Karpas-422 (cell line): Measurements from ENCODE around the gene GLP2R. TPM values are rescaled to one million over a fixed set of nuclear protein-coding genes. Genes with fewer than 3 reads are reported as not detected.

Experiments used
- DNase-seq: peaks from one replicate; pipeline ENCODE4 v3.0.0-alpha.2; 2015
- H2AFZ ChIP-seq: fragments of 200-600 bp; sonication (generic); 2 replicates; pipeline ENCODE4 v1.6.1; 2014; ENCODE audit warnings: antibody characterized with exemption, low read length, mixed read lengths
- H3K27ac ChIP-seq: fragments of 200-600 bp; sonication (generic); 2 replicates; pipeline ENCODE4 v1.5.1; 2014; ENCODE audit warnings: mild to moderate bottlenecking, low read length, moderate library complexity
- H3K27me3 ChIP-seq: fragments of 200-600 bp; sonication (generic); 2 replicates; pipeline ENCODE4 v1.6.1; 2014; ENCODE audit warnings: low read length, mixed read lengths
- H3K36me3 ChIP-seq: fragments of 200-600 bp; sonication (generic); 2 replicates; pipeline ENCODE4 v1.6.1; 2014; ENCODE audit warnings: low read length, mixed read lengths; ENCODE audit not compliant: insufficient read depth
- H3K4me1 ChIP-seq: fragments of 200-600 bp; sonication (generic); 2 replicates; pipeline ENCODE4 v1.6.1; 2014; ENCODE audit warnings: mild to moderate bottlenecking, low read length, mixed read lengths
- H3K4me2 ChIP-seq: fragments of 200-600 bp; sonication (generic); 2 replicates; pipeline ENCODE4 v1.6.1; 2014; ENCODE audit warnings: low read length, low read depth, mild to moderate bottlenecking; ENCODE audit not compliant: poor library complexity, severe bottlenecking
- H3K4me3 ChIP-seq: fragments of 200-600 bp; sonication (generic); 2 replicates; pipeline ENCODE4 v1.5.1; 2014; ENCODE audit warnings: mild to moderate bottlenecking, antibody characterized with exemption, low read length, mixed read lengths
- H3K79me2 ChIP-seq: fragments of 200-600 bp; sonication (generic); 2 replicates; pipeline ENCODE4 v1.6.1; 2014; ENCODE audit warnings: mild to moderate bottlenecking, low read length, mixed read lengths
- H3K9ac ChIP-seq: fragments of 200-600 bp; sonication (generic); 2 replicates; pipeline ENCODE4 v1.6.0; 2014; ENCODE audit warnings: low read length
- H3K9me2 ChIP-seq: fragments of 200-600 bp; sonication (generic), shearing (Covaris generic); replicated peaks from 2 replicates; pipeline ENCODE4 v1.6.0; 2014; ENCODE audit warnings: mild to moderate bottlenecking, low read length, moderate library complexity; ENCODE audit not compliant: insufficient read depth
- H3K9me3 ChIP-seq: fragments of 300-700, 200-600 bp; sonication (generic); 2 replicates; pipeline ENCODE4 v1.6.1; 2014; ENCODE audit warnings: low read length, mixed read lengths
- H4K20me1 ChIP-seq: fragments of 200-600 bp; sonication (generic); 2 replicates; pipeline ENCODE4 v1.6.1; 2014; ENCODE audit warnings: mild to moderate bottlenecking, antibody characterized with exemption, low read length, low read depth; ENCODE audit not compliant: insufficient read depth
- total RNA-seq: library from RNA; depleted of rRNA; stranded (reverse); fragments of >200 nt; shearing (Covaris generic); gene quantifications from 2 replicates; pipeline ENCODE4 v1.2.3, GENCODE V29; 2014; ENCODE audit warnings: low replicate concordance

The GLP2R gene
- total RNA-seq, 1 experiment from 2014 or later = not detected

- Histone ChIP-seq H3K36me3 (no peaks in the 10 kb centered on the region), H2AFZ (no peak overlapping the region), H3K9ac (no peak overlapping the region), H3K4me1 (no peaks in the 10 kb centered on the region), H4K20me1 (no peaks in the 10 kb centered on the region), H3K27me3 (no peaks in the 10 kb centered on the region), H3K79me2 (no peaks in the 10 kb centered on the region), H3K9me2 (no peaks in the 10 kb centered on the region), H3K9me3 (no peaks in the 10 kb centered on the region), H3K4me3 (no peak overlapping the region), H3K4me2 (no peak overlapping the region), H3K27ac (no peak overlapping the region)
- DNase-seq = no peak
Measured at GRCh38 chr17:9806699-9807098, 19.0 kb upstream of the GLP2R start.

GRCh38 chr17:9809409-9809808 lies 16.3 kb upstream of the GLP2R start:
- Histone ChIP-seq H3K4me1 (no peaks in the 10 kb centered on the region), H3K9ac (no peak overlapping the region), H3K4me3 (no peak overlapping the region), H3K27ac (no peak overlapping the region), H2AFZ (no peak overlapping the region), H3K27me3 (no peaks in the 10 kb centered on the region), H3K36me3 (no peaks in the 10 kb centered on the region), H3K9me3 (no peaks in the 10 kb centered on the region), H3K9me2 (no peaks in the 10 kb centered on the region), H3K4me2 (no peak overlapping the region), H4K20me1 (no peaks in the 10 kb centered on the region), H3K79me2 (no peaks in the 10 kb centered on the region)
- DNase-seq = no peak

DNA sequence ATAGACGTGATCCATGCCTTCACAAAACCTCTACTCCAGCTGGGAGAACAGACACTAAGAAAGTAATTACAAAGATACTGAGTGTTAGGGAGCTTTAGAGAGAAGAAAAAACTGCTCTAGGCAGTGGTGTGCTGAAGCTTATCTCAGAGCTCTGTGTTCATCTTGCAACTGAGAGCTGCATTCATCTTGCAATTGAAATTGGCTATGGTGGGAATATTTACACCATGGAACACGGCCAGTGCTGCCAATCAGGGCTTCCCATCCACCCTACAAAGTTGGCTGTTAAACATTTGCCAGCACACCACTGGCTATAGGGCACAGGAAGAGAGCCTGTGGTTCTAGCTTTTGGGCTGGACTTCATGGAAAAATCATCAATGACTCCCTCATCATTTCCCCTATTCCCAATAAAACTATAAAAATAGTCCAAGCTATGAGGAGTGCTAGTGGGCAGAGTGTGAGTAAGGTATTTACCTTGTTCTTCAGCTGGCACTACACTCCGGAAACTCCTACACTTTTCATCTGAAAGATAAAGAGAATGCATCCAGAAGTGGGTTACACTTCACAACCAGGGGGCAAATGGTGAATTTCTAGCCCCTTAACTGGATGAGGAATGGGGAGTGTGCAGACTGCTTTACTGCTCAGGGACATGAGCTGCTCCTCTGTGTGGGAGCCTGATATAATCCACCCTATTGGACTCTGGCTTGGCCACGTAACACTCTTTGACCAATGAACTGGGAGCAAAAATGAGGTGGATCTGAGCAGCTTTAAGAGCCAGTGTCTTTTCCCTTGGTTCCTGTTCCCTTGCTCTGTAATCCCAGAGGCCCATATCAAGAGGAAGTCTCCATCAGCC lies 15.4 kb upstream of the GLP2R start:
- H3K36me3 ChIP-seq = no peaks in the 10 kb centered on the region
- H3K9ac ChIP-seq = no peak overlapping the region
- no peaks in the 10 kb centered on the region for H3K9me2 ChIP-seq
- no peaks in the 10 kb centered on the region for H3K4me1 ChIP-seq
- no peak overlapping the region for H3K4me2 ChIP-seq
- H2AFZ ChIP-seq = no peak overlapping the region
- no peaks in the 10 kb centered on the region for H3K9me3 ChIP-seq
- no peak overlapping the region for H3K27ac ChIP-seq
- H3K79me2 ChIP-seq = no peaks in the 10 kb centered on the region
- H4K20me1 ChIP-seq = no peaks in the 10 kb centered on the region
- no peak overlapping the region for H3K4me3 ChIP-seq
- H3K27me3 ChIP-seq = no peaks in the 10 kb centered on the region
- DNase-seq = no peak

- no peak overlapping the region for H3K27ac ChIP-seq
- no peak overlapping the region for H3K9ac ChIP-seq
- H3K9me2 ChIP-seq = no peaks in the 10 kb centered on the region
- no peak for DNase-seq
- no peaks in the 10 kb centered on the region for H4K20me1 ChIP-seq
- H3K79me2 ChIP-seq = no peaks in the 10 kb centered on the region
- H3K36me3 ChIP-seq = no peaks in the 10 kb centered on the region
- H3K4me2 ChIP-seq = no peak overlapping the region
- no peaks in the 10 kb centered on the region for H3K9me3 ChIP-seq
- H2AFZ ChIP-seq = no peak overlapping the region
- no peak overlapping the region for H3K4me3 ChIP-seq
- H3K27me3 ChIP-seq = no peaks in the 10 kb centered on the region
- no peaks in the 10 kb centered on the region for H3K4me1 ChIP-seq
Measured at GRCh38 chr17:9811086-9811485, 14.6 kb upstream of the GLP2R start.

DNA sequence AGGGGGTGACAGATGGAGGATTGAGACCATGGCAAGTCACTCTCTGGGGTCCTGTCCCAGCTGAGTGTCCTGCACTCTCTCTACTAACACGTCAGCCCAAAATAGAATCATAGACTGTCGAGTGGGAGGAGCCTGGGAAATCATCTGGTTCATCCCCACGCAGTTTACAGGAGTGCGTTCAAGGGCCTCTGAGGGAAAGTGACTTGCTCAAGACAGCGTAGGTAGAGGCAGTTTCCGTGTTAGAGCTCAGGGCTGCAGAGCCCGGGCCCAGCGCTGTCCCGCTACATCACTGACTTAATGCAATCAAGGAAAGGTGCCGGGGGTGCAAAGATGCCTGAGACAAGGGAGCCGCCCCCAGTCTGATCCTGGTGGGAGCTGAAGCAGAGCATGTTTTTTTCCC lies 14.2 kb upstream of the GLP2R start:
- Histone ChIP-seq H3K9me2 (no peaks in the 10 kb centered on the region), H3K4me2 (no peak overlapping the region), H3K36me3 (no peaks in the 10 kb centered on the region), H3K9me3 (no peaks in the 10 kb centered on the region), H3K27me3 (no peaks in the 10 kb centered on the region), H3K9ac (no peak overlapping the region), H3K4me3 (no peak overlapping the region), H3K27ac (no peak overlapping the region), H3K79me2 (no peaks in the 10 kb centered on the region), H2AFZ (no peak overlapping the region), H3K4me1 (no peaks in the 10 kb centered on the region), H4K20me1 (no peaks in the 10 kb centered on the region)
- DNase-seq = no peak

GRCh38 chr17:9813166-9813565 lies 12.6 kb upstream of the GLP2R start:
- H3K9me3 ChIP-seq = no peaks in the 10 kb centered on the region

GRCh38 chr17:9814337-9814945 lies 11.3 kb upstream of the GLP2R start:
- Histone ChIP-seq H3K4me1 (no peaks in the 10 kb centered on the region), H3K4me2 (no peak overlapping the region), H3K9me2 (no peaks in the 10 kb centered on the region), H3K79me2 (no peaks in the 10 kb centered on the region), H3K4me3 (no peak overlapping the region), H3K9me3 (no peaks in the 10 kb centered on the region), H4K20me1 (no peaks in the 10 kb centered on the region), H3K36me3 (no peaks in the 10 kb centered on the region), H3K27ac (no peak overlapping the region), H3K27me3 (no peaks in the 10 kb centered on the region), H2AFZ (no peak overlapping the region), H3K9ac (no peak overlapping the region)
- DNase-seq = no peak

More at GRCh38 chr17:9813166-9813565, 12.6 kb upstream of the GLP2R start:
- no peaks in the 10 kb centered on the region for H3K27me3 ChIP-seq
- H4K20me1 ChIP-seq = no peaks in the 10 kb centered on the region
- no peaks in the 10 kb centered on the region for H3K4me1 ChIP-seq
- H3K4me2 ChIP-seq = no peak overlapping the region
- no peak overlapping the region for H3K4me3 ChIP-seq
- H3K9me2 ChIP-seq = no peaks in the 10 kb centered on the region
- no peaks in the 10 kb centered on the region for H3K79me2 ChIP-seq
- H3K27ac ChIP-seq = no peak overlapping the region
- no peak for DNase-seq
- no peak overlapping the region for H2AFZ ChIP-seq
- no peaks in the 10 kb centered on the region for H3K36me3 ChIP-seq
- no peak overlapping the region for H3K9ac ChIP-seq

- DNase-seq = no peak
- Histone ChIP-seq H3K4me2 (no peak overlapping the region), H3K27me3 (no peaks in the 10 kb centered on the region), H3K9me3 (no peaks in the 10 kb centered on the region), H3K79me2 (no peaks in the 10 kb centered on the region), H3K9ac (no peak overlapping the region), H2AFZ (no peak overlapping the region), H3K4me1 (no peaks in the 10 kb centered on the region), H4K20me1 (no peaks in the 10 kb centered on the region), H3K9me2 (no peaks in the 10 kb centered on the region), H3K4me3 (no peak overlapping the region), H3K36me3 (no peaks in the 10 kb centered on the region), H3K27ac (no peak overlapping the region)
Measured at GRCh38 chr17:9816472-9816871, 9.3 kb upstream of the GLP2R start.
